Stimulated activated CD4-positive, alpha-beta T cell treated with anti-CD3 and anti-CD28 coated beads, Interleukin-12 subunit alpha, Interleukin-12 subunit beta, amount 100 ng/mL, for 24 hours (primary cell): Measurements from ENCODE around the gene MAP4K4.

Experiments used
- DNase-seq, 2 experiments: peaks; one replicate each; pipeline ENCODE4 v3.0.0-alpha.2; 2020; ENCODE audit warnings: low read depth in 2 of 2

MAP4K4 gene

DNA sequence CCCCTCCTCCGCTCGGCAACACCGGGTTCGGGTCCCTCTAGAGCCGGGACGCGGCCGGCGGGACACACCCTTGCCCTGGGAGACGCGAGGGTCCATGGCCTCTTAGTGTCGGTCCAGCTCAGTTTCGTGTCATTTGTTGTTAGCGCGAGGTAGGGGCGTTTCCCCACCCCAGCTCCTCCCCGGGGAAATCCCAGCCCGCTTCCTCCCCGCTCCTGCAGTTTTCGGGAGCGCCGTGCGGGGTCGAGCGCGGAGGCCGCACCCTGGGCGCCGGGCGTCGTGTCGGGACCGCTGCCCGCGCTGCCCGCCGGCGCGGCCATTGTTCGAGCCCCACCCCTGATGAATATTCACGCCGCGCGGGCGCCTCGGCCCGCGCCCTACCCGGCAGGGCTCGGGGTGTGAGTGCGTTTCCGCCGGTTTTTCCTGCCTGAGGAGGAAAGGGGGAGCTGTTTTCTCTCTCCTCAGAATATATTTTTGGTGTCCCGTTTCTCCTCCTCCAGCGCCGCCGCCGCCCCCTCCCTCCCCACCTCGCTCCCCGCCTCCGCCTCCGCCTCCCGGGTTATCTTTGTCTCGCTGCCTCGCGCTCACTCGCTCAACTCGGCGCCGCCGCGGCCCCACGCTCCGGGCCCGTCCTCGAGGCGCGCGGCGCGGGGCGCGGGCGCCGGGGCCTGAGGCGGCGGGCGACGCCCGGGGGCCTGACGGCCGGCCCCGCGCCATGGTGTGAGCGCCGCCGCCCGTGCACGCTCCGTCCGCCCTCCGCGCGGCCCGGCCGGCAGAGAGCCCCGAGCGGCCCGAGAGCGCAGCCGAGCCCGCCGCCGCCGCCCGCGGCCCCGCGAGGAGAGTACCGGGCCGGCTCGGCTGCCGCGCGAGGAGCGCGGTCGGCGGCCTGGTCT is at the start of gene MAP4K4:
Gene MAP4K4 (plus strand): TSS at position 584 of the 890 bp plus-strand sequence. CDS start 374 bp downstream, outside the sequence.
- DNase-seq, result peak; percentile 53 to 67

DNA sequence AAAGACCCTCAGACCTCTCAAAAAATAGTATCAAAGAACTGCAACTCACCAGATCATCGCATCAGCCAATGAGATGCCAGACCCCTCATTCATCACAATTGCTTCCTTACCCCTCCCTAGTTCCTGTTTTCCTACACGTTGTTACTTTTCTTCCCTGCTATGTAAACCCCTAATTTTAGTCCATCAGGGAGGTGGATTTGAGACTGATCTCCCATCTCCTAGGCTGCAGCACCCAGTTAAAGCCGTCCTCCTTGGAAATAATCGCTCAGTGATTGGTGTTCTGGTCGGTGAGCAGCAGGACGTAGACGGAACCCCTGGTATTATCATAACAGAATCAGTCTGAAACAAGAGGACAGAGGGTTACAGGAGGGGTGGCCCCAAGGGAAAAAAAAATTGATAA is 44.0 kb upstream of the MAP4K4 start:
- no peak for DNase-seq

DNA sequence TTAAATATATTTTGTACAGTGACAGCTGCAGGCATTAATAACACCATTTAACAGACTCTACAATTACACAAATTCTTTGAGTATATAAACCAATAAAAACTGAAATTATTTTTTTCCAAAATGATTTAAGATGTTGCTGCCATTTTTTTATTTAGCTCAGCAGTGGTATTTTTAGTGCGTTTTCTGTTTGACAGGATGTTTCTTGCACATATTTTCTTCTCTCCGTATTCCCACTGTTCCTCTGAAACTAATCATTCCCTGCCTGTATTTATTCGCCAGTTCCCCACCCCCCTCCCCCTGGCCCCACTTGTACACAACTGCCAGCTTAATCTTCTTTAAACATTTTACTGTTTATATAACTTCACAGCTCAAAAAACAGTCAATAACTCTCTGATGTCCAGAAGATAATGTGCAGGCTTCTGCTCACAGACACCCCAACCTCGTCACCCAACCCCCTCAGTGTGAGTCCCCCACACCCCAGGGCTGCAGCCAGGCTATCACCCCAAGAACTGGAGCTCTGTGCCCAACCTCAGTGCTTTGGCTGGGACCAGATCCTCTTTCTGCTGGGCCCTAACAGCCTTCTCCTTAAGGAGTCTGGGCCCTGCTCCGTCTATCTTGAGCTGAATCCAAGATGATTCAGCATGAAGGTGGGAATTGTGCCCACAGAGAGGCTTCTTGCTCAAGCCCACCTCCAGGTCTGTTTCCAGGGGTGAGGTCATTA is 41.6 kb upstream of the MAP4K4 start:
- no peak for DNase-seq

DNA sequence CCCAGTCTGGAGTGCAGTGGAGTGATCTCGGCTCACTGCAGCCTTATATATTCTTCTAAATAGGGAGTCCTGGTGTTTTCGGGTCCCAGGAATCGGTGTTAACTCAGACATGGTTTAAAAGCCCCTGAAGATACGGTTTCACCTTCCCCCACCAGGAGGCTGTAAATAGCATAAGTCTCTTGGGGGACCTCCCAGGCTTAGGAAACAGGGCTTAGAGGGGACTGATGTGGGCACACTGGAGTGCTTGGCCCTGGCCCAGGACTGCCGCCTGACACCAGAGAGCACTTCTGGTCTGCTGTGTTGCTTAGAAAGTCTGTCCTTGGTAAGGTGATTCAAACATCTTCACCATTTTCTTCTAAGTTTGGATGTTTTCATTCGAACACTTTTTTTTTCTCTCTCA is 39.7 kb upstream of the MAP4K4 start:
- no peak for DNase-seq

DNA sequence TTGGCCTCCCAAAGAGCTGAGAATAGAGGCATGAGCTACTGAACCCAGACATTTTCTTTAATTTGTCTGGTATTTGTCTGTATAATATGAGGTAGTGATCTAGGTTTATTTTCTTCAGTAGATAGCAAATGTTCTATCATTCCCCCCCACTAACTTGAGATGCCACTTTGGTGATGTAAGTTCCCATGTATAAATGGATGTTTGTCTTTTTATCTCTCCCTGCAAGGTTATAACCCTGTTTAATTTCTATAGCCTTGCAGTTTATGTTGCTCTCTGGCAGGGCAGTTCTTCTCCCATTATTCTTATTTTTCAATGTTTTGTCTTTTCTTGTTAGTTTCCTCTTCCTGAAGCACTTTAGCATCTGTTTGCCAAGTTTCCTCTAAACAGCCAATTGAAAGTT is 39.1 kb upstream of the MAP4K4 start:
- no peak for DNase-seq

DNA sequence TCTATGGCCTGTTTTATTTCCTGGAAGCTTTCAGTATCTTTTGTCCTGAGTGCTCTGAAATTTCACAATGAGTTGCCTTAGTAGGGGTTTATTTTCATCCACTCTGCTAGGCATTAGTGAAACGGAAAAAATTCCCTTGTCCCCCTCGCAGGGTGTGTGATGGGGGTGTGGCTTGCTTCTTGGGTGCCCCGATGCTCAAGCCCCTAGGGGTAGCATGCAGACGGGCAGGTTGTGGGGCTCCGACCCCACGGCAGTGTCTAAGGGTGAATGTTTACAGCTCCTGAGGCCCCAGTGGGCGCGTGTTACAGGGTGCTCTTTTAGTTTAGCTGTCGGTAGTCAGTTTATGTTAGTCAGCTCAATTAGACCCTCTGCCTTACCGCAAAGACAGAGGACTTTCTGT is 32.2 kb upstream of the MAP4K4 start:
- DNase-seq, result no peak

DNA sequence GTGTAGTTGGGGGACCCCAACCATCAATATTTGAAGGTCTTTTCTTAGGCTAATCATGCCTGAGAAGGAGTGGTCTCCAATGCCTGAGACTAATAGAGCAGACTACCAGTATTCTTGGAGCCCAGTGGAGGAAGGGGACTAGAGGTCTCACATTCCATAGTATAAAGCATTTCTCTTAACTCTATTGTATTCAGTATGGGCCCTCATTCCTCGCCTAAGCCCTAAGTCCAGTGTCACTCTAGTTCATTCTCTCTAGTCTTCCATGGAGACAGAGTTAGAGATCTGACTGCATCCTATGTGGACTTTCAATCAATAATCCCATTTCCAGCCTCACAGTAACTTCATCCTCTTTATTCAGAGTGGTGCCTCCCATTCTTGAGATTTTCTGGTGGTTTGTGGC is 29.7 kb upstream of the MAP4K4 start:
- no peak for DNase-seq

DNA sequence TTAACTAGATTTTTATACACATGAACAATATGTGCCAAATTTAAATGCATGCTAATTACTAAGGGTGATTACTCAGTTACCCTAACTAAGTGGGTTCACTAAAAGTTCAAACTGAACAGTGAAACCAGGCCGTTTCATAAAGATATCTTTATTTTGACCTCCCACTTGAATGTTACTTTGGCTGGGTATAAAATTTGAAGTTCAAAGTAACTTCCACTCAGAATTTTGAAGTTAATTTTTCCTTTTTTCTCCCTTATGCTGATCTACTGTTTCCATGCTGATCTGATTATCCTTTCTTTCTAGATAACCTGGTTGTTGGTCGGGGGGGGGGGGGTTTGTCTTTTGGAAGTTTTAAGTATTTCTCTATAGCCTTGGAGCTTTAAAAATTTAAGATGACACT is 25.5 kb upstream of the MAP4K4 start:
- DNase-seq, result no peak

DNA sequence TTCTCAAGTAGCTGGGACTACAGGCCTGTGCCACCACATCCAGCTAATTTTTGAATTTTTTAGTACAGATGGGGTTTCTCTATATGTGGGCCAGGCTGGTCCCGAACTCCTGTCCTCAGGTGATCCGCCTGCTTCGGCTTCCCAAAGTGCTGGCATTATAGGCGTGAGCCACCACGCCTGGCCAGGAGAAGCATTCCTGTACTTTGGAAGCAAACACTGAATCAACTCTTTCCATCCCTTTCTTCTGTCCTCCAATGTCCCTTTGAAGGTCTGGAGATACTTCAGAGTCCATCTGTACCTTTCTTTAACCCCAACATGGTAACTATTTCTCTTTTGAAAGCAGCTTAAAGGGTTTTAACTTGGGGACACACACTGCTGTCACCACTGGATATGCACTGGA is 23.6 kb upstream of the MAP4K4 start:
- no peak for DNase-seq

DNA sequence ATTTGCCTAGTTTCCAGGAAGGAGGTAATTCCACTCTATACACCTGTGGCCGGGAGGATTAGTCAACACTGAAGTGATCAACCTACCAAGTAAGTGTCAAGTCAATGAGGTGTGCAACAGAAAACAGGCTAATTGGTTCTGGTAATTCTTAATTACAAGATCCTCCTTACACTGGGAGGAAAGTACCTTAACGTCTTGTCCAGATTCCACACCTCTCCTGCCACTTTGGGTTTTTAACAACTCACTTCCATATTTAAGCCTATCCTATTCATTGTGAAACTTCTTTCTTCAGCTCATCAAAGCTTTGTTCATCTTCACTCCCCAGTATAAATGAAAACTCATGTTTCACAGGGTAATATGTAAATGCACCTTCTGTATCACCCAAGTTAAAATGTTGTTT is 22.0 kb upstream of the MAP4K4 start:
- DNase-seq, result no peak

DNA sequence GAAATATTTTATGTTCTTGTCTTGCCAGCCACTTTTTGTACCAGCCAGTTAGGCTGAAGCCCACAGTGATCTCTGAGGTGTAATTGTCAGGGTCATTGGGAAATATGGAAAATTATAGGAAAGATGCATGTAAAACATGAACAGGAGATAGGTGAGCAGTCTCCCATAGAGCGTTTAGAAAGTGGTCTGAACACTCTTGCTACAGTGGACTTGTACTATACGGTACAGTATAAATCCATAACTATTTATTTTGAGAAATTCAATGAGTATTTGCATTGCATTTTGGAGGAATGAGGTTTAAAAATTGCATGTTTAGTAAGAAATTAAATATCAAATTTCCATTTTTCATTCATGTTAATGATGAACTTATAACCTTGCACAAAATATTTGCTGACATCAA is 20.8 kb upstream of the MAP4K4 start:
- no peak for DNase-seq

DNA sequence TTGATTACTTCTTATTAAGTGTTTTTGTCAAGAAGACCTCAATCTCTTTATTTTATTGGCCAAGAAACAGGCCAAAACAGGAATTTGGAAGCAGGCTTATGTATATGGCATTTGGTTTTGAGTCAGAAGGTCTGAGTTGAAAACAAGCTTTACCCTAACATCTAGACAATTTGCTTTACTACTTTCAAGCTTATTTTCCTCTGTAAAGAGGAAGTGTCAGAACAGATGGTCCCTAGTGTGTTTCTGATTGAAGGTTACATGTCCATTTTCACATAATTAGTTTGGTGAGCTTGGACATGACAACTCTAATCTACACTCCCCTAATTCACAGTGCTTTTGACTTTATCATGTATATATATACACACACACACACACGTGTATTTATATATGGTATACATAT is 19.8 kb upstream of the MAP4K4 start:
- no peak for DNase-seq

DNA sequence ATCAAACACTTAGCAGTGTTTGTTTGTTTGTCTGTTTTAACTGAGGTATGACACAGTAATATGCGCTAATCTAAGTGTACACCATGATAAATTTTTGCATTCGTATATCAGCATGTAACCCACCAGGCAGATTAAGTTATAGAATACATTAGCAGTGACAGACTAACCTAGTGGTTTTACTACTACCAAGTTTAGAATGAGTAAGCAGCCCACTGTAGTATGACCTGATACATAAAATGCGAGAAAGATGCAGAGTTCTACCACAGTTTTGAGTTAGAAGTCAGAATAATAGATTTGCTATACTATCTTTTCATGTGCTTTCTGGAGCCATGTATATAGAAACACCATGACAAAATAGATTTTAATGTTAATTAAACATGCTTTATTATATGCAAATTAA is 19.1 kb upstream of the MAP4K4 start:
- DNase-seq, result no peak

DNA sequence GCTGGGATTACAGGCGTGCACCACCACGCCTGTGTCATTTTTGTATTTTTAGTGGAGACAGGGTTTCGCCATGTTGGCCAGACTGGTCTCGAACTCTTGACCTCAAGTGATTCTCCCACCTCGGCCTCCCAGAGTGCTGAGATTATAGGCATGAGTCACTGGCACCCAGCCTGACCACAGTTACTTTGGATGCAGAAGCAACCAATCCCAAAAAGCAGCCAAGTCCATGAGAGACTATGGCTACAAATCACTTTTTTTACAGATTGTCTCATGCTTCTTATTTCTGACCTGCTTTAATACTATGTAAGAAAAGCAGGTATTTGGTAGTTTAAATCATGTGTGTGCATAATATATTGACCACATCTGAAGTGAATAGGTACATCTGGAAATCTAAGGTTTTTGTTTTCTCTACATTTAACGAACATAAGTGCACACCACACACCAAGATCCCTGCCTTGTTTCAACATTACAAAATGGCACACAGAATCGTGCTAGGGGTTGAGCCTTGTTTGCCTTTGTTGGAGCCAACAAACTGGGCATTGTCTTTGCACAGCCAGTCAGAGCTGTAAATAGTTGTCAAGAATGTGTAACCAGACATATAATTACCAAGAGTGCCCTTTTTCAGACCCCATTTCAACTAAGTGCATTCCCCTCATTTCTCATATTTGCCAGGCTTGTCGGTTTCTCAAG is 18.3 kb upstream of the MAP4K4 start:
- DNase-seq, result no peak

DNA sequence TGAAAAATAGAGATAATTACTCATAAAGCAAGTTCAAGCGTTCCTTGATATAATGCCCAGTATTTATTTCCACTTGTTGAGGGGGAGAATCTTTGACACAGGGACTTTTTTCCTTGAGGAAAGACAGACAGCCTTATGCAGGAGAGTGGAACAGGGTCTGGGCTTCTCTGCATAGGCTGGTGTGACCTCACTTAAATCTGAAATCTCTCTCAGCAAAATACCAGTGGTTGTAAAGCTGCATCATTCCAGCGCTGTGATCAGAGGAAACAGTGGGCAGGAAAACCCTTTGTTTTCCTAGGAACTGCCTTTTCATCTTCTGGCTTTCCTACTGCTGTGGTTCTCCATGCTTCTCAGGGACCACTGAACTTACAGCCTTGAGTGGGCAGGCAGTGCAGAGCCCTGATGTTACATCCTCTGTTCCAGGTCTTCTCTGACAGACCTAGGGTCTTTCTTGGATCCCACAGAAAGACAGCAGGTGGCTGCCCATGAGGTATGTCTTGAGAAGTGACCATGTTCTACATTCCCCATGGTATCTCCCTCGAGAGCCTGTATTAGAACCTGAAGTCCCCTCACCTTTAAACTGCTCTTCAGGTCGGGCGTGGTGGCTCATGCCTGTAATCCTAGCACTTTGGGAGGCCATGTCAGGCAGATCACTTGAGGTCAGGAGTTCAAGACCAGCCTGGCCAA is 17.6 kb upstream of the MAP4K4 start:
- no peak for DNase-seq

DNA sequence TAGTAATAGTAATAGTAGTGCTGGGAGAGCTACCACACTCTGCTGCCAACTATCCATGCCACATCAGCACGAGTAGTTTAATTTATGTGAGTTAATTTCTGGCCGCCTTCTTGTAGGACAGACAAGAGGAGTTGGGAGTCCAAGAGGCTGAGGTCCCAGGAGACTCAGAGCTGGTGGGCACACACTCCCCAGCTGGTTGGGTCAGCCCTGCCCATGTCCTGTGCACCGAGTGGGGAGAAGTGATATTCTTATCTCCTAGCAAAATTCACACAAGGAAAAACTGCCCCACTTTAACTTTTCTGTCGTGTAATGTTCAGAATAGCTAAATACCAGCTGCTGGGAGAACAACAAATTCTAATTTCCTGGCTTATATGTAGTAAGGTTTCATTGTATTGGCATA is 15.2 kb upstream of the MAP4K4 start:
- DNase-seq, result no peak

DNA sequence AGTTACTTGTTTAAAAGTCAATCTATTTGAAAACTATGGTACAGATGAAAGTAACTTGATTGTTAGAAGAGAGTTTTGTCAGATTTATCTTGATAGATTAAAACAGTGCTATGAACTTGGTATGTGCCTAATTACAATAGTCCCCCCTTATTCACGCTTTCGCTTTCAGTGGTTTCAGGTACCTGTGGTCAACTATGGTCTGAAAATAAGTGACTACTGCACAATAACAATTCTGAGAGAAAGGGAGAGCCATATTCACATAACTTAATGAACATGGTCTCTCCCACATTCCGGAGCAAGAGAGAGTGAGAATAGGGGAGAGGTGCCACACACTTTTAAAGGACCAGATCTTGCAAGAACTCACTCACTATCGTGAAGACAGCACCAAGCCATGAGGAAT is 13.2 kb upstream of the MAP4K4 start:
- no peak for DNase-seq

DNA sequence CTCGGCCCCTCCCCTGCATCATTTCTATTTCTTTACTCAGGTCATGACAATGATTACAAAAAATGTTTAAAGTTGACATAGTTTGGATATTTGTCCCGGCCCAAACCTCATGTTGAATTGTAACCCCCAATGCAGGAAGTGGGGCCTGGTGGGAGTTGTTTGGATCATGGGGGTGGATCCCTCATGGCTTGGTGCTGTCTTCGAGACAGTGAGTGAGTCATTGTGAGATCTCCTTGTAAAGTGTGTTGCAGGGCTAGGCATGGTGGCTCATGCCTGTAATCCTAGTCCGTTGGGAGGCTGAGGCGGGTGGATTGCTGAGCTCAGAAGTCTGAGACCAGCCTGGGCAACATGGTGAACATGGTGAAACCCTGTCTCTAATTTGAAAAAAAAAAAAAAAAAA is 9.2 kb upstream of the MAP4K4 start:
- DNase-seq, result no peak

DNA sequence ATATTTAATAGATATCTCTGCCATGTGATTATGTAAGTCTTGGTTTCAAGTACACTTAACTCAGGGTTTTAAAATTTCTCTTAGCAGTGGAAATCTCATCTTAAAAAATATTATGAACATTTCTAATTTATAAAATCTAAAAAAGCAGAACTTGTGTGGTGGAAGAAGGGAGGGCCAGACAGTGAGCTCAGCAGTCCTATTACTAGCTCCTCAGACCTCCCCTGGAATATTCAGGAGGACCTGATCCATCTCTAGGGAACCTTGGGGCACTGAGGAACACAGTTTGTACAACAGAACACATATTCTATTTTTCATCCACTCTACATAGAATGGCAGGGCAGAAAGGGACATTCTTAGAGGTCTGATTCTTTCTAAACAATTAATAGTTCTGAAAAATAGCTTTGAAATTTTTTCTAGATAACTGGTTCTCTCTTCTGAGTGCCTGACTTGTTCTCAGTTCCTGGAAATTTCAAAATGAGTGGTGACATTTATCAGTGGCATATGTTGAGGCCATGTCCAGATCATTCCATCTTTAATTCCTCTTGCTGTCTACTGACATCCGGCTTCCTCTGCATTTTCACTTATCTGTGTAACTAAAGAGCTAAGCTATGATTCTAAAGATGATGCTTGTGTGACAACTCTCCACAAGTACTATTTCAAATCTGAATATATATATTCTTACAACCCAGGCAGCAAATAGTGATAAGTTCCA is 8.2 kb upstream of the MAP4K4 start:
- no peak for DNase-seq

DNA sequence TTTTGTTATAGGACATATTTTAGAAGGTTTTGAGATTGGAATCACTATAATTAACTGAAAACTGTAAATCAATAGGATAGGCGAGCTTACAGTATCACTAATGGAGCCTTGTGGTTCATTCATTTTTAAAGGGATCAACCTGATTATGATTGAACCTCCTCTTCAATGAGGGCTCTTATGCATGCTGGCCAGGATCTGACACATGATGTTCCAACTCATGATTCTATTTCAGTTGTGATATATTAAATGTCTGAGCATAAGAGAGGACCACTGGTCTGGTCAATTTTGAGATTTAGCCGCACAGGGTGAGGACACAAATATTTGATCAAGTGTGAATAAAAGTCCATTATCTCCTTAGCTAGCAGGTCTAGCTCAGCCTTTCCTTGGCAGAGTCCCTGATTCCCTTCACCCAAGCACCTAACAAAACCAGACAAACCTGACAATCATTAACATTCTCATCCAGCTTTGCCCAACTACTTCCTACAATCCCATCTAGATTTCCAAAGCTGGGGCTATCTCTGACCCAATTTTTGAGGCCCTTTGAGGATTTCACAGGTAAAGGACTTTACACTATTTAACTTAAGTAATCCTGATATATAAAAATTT is 6.9 kb upstream of the MAP4K4 start:
- no peak for DNase-seq

DNA sequence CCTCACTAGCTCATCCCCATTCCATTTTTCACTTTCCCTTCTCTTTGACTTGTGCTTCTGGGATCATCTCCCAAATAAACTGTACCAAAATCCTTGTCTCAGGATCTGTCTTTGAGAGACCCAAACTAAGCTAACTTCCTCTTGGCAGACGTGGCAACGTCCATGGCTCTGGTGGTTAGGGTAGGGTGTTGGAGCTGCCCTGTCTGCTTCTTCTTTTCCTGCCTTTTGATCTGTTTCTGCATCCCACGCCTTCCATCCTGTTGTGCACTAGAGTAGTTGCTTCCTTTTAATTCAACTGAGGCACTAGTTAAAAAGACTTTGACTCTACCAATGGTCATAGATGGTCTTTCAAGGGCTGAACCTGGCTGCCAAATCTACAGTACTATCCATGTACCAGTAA is 5.5 kb upstream of the MAP4K4 start:
- DNase-seq, result no peak
